OCI-LY1 (cell line): Measurements from ENCODE around the gene RBSN.

Source experiments
- H2AFZ ChIP-seq: fragments of 200-600 bp; sonication (generic), shearing (Covaris generic); 2 replicates; pipeline ENCODE4 v1.6.0; 2014; ENCODE audit warnings: antibody characterized with exemption, mild to moderate bottlenecking, low read length
- H3F3A ChIP-seq: fragments of 200-600 bp; sonication (generic), shearing (Covaris generic); 2 replicates; pipeline ENCODE4 v1.6.0; 2014; ENCODE audit warnings: mild to moderate bottlenecking, antibody characterized with exemption, low read length, moderate library complexity; ENCODE audit not compliant: insufficient read depth
- H3K27ac ChIP-seq: fragments of 200-600 bp; sonication (generic); 2 replicates; pipeline ENCODE4 v1.5.1; 2014; ENCODE audit warnings: low read length, mixed run types, mild to moderate bottlenecking, low read depth; ENCODE audit not compliant: poor library complexity, severe bottlenecking
- H3K27me3 ChIP-seq: fragments of 200-600 bp; sonication (generic); 2 replicates; pipeline ENCODE4 v1.6.0; 2014; ENCODE audit warnings: antibody characterized with exemption, mild to moderate bottlenecking, low read length, moderate library complexity; ENCODE audit not compliant: insufficient read depth
- H3K36me3 ChIP-seq: fragments of 200-600 bp; sonication (generic); 2 replicates; pipeline ENCODE4 v1.6.1; 2014; ENCODE audit warnings: mild to moderate bottlenecking, antibody characterized with exemption, low read length, moderate library complexity, mixed read lengths; ENCODE audit not compliant: insufficient read depth
- H3K4me1 ChIP-seq: fragments of 200-600 bp; sonication (generic); 2 replicates; pipeline ENCODE4 v1.5.1; 2014; ENCODE audit warnings: mild to moderate bottlenecking, low read length, moderate library complexity; ENCODE audit not compliant: insufficient read depth, severe bottlenecking
- H3K4me2 ChIP-seq: fragments of 200-600 bp; sonication (generic), shearing (Covaris generic); 2 replicates; pipeline ENCODE4 v1.6.1; 2014; ENCODE audit warnings: low read length
- H3K4me3 ChIP-seq: fragments of 200-600 bp; sonication (generic); 2 replicates; pipeline ENCODE4 v1.5.1; 2014; ENCODE audit warnings: low read length, low read depth, mild to moderate bottlenecking, mixed read lengths; ENCODE audit not compliant: poor library complexity, severe bottlenecking
- H3K79me2 ChIP-seq: fragments of 200-600 bp; shearing (Covaris generic); 2 replicates; pipeline ENCODE4 v1.6.1; 2016; ENCODE audit warnings: mixed run types, low read length, mixed read lengths; ENCODE audit not compliant: insufficient read depth
- H3K9ac ChIP-seq: fragments of 200-600 bp; sonication (generic), shearing (Covaris generic); 2 replicates; pipeline ENCODE4 v1.6.1; 2014; ENCODE audit warnings: mild to moderate bottlenecking, low read length, mixed read lengths
- H3K9me2 ChIP-seq: fragments of 200-600 bp; sonication (generic), shearing (Covaris generic); 2 replicates; pipeline ENCODE4 v1.6.1; 2014; ENCODE audit warnings: low read depth, mild to moderate bottlenecking, low read length, mixed read lengths
- H3K9me3 ChIP-seq: fragments of 200-600 bp; shearing (Covaris generic); 2 replicates; pipeline ENCODE4 v1.6.1; 2014; ENCODE audit warnings: low read length, mixed read lengths
- H4K20me1 ChIP-seq: fragments of 200-600 bp; sonication (generic), shearing (Covaris generic); 2 replicates; pipeline ENCODE4 v1.6.0; 2016; ENCODE audit warnings: mild to moderate bottlenecking, low read length; ENCODE audit not compliant: insufficient read depth
- EZH2 ChIP-seq: fragments of 200-600 bp; sonication (generic), shearing (Covaris generic); IDR thresholded peaks from 2 replicates; pipeline ENCODE4 v1.8.0; 2017; ENCODE audit warnings: borderline replicate concordance, mixed run types, mild to moderate bottlenecking, antibody characterized with exemption, low read length, moderate library complexity, mixed read lengths
- TF ChIP-seq, protein P1 (sequence below): fragments of 200-600 bp; sonication (generic), shearing (Covaris generic); IDR thresholded peaks from 2 replicates; pipeline ENCODE4 v1.5.1; 2017; ENCODE audit warnings: mild to moderate bottlenecking, antibody characterized with exemption, low read length, moderate library complexity, mixed read lengths

The RBSN gene

DNA sequence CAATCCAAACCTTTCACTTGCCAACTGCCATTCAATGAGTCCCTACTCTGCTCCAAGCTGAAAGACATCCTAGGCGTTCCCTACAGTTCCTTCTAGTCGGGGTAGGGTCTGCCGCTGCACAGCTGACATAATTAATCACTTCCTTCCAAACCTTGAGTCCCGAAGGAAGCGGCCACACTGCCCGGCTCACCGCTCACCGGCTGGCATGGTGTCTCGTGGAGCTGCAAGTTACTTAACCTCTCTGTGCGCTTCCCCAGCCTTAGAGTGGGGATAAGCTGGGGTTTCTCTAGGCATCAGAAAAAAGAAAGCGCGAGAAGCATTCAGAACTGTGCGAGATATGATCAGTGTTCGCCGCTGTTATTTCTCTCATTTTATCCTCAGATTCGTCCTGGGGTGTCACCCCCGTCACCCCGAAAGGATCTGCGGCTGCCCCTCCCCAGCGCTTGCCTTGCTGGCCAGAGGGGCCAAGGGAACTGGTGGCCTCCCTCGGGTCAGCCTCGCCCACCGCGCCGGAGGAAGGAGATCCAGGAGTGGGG is 34.6 kb downstream of the RBSN start:
- Histone ChIP-seq H3K4me1 (peaks cover 18% of the 10 kb centered on the region), H3K27ac (peak overlapping the region; percentile 40), H3K9ac (peak overlapping the region; percentile 96), H2AFZ (no peak overlapping the region), H3K36me3 (peaks cover 27% of the 10 kb centered on the region), H3K79me2 (peaks cover 37% of the 10 kb centered on the region), H4K20me1 (no peaks in the 10 kb centered on the region), H3K27me3 (no peaks in the 10 kb centered on the region), H3F3A (no peaks in the 10 kb centered on the region), H3K4me3 (peak overlapping the region; percentile 93), H3K9me3 (no peaks in the 10 kb centered on the region), H3K9me2 (no peaks in the 10 kb centered on the region), H3K4me2 (peak overlapping the region; percentile 73)
- no peak for TF ChIP-seq EZH2
- TF ChIP-seq, protein P1, sequence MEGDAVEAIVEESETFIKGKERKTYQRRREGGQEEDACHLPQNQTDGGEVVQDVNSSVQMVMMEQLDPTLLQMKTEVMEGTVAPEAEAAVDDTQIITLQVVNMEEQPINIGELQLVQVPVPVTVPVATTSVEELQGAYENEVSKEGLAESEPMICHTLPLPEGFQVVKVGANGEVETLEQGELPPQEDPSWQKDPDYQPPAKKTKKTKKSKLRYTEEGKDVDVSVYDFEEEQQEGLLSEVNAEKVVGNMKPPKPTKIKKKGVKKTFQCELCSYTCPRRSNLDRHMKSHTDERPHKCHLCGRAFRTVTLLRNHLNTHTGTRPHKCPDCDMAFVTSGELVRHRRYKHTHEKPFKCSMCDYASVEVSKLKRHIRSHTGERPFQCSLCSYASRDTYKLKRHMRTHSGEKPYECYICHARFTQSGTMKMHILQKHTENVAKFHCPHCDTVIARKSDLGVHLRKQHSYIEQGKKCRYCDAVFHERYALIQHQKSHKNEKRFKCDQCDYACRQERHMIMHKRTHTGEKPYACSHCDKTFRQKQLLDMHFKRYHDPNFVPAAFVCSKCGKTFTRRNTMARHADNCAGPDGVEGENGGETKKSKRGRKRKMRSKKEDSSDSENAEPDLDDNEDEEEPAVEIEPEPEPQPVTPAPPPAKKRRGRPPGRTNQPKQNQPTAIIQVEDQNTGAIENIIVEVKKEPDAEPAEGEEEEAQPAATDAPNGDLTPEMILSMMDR, result no peak

DNA sequence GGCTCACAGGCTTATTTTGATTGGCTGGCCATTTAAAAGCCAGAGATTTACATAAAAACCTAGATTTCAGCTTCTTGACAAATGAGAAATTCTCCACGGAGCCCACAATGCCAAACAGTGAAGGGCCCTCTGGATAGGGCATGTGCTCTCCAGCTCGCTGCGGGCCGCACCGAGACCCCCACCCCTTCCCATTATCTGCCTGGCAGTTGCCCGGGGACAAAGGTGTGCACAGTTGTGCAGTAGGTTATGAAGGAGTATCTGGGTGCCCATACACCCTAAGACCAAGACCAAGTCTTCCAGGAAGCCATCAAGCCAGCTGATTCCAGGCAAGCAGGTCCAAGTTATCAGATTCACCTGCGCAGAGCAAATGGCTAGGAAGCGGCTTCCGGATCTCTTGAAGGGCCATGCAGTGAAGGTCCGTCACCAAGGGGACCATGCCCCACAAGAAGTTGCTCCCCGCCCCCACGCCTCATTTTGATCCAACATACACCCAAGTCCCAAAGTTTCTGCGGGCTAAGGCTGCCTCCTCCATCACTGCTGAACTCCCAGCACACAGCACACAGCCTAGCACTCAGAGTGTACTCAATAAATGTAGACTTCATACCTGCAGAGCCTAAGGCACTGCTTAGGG is 35.2 kb downstream of the RBSN start:
- Histone ChIP-seq H3K4me1 (peaks cover 18% of the 10 kb centered on the region), H3K9me2 (no peaks in the 10 kb centered on the region), H3K4me2 (peak overlapping the region; percentile 73), H3K36me3 (peaks cover 33% of the 10 kb centered on the region), H3K9ac (peak overlapping the region; percentile 96), H4K20me1 (no peaks in the 10 kb centered on the region), H3K4me3 (peak overlapping the region; percentile 93), H3K9me3 (no peaks in the 10 kb centered on the region), H3F3A (no peaks in the 10 kb centered on the region), H3K79me2 (peaks cover 43% of the 10 kb centered on the region), H3K27ac (no peak overlapping the region), H3K27me3 (no peaks in the 10 kb centered on the region), H2AFZ (no peak overlapping the region)
- TF ChIP-seq, protein P1, result no peak
- TF ChIP-seq EZH2, result no peak

DNA sequence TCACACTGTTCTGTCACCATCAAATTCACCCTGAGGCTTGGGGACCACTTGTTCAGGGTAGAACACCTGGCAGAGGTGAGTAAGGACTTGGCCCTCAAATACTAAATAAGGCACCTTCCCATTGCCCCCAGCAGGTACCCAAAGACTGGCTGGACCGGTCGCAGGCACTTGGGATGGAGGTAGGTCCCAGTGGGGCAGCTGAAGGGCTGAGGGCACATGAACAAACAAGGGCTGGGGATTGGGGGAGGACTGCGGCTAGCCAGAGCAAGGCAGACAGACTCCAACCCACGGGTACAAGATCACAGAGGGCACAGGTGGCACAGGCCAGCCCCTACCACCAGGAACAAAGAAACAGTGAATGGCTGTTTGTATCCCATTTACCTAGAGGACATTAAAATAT is 35.7 kb downstream of the RBSN start:
- H3K79me2 ChIP-seq, result peaks cover 43% of the 10 kb centered on the region
- peak overlapping the region; percentile 93 for H3K4me3 ChIP-seq
- no peaks in the 10 kb centered on the region for H4K20me1 ChIP-seq
- no peak overlapping the region for H3K27ac ChIP-seq
- no peak overlapping the region for H2AFZ ChIP-seq
- no peak for TF ChIP-seq EZH2
- TF ChIP-seq, protein P1, result no peak
- no peaks in the 10 kb centered on the region for H3K9me2 ChIP-seq
- no peaks in the 10 kb centered on the region for H3K27me3 ChIP-seq
- H3K4me1 ChIP-seq, result peaks cover 18% of the 10 kb centered on the region
- H3K36me3 ChIP-seq, result peaks cover 39% of the 10 kb centered on the region
- H3K4me2 ChIP-seq, result peak overlapping the region; percentile 73
- no peaks in the 10 kb centered on the region for H3K9me3 ChIP-seq
- peak overlapping the region; percentile 96; the same call in 1 of the 2 replicates for H3K9ac ChIP-seq
- H3F3A ChIP-seq, result no peaks in the 10 kb centered on the region
